Sigmoid colon (tissue), 7 donors: ENCODE measurements around the gene XKR7. TPM values are rescaled to one million over a fixed set of nuclear protein-coding genes. Genes with fewer than 3 reads are reported as not detected.

Experiments
- DNase-seq: peaks from one replicate; pipeline ENCODE4 v3.0.0-alpha.2; 2019
- H3K27ac ChIP-seq, 4 donors: fragments of 200-600 bp; sonication (generic); one replicate each; pipeline ENCODE4 v1.5.1; 2016 to 2019; ENCODE audit warnings: mild to moderate bottlenecking in 1 of 4
- H3K27me3 ChIP-seq, 3 donors: fragments of 200-600 bp; sonication (generic); one replicate each; pipeline ENCODE4 v1.5.1; 2019; ENCODE audit warnings: mild to moderate bottlenecking in 1 of 3
- H3K36me3 ChIP-seq, 4 donors: fragments of 200-600 bp; sonication (generic); one replicate each; pipeline ENCODE4 v1.5.1; 2016 to 2019
- H3K4me1 ChIP-seq, 4 donors: fragments of 200-600 bp; sonication (generic); one replicate each; pipeline ENCODE4 v1.5.1; 2017 to 2019
- H3K4me3 ChIP-seq, 4 donors: fragments of 200-600 bp; sonication (generic); one replicate each; pipeline ENCODE4 v1.5.1; 2017 to 2019; ENCODE audit warnings: mild to moderate bottlenecking in 2 of 4, moderate library complexity in 1 of 4
- H3K9me3 ChIP-seq, 4 donors: fragments of 200-600 bp in 3 of 4; sonication (generic) in 3 of 4; one replicate each; pipeline versions ENCODE4 v1.5.1 to v1.6.1; 2013 to 2019
- EP300 ChIP-seq, 4 donors: sonication (generic); formaldehyde crosslinking; IDR thresholded peaks; one replicate each; pipeline ENCODE4 v1.6.1; 2017; ENCODE audit warnings: antibody characterized with exemption in 4 of 4
- POLR2A ChIP-seq, 2 donors: fragments of 450-650 bp; IDR thresholded peaks; one replicate each; pipeline ENCODE4 v1.6.1; 2016; ENCODE audit warnings: antibody characterized with exemption in 2 of 2, mild to moderate bottlenecking in 2 of 2, moderate library complexity in 2 of 2
- POLR2AphosphoS5 ChIP-seq, 4 donors: sonication (generic); formaldehyde crosslinking; IDR thresholded peaks; one replicate each; pipeline ENCODE4 v1.6.1; 2017; ENCODE audit warnings: antibody characterized with exemption in 4 of 4
- WGBS, 2 donors: extraction: QIAGEN DNeasy Blood & Tissue Kit; methylation state at CpG; one replicate each; pipeline ENCODE4 v1.1.7; 2013; 5-methylcytosine and 5-hydroxymethylcytosine counted together
- intact Hi-C: fragments of 100-400 bp; cut with DNase I; formaldehyde crosslinking; loops from one replicate; pipeline ENCODE4 v1.15.1; 2023
- polyA plus RNA-seq, 3 donors: library from polyadenylated mRNA; stranded (reverse); fragments of 200-250 nt; gene quantifications; one replicate each; pipeline ENCODE4 v1.2.3, GENCODE V29; 2013
- total RNA-seq, 4 donors: library from RNA; depleted of rRNA; stranded (reverse); fragments of >200 nt; gene quantifications; one replicate each; pipeline ENCODE4 v1.1.0, GENCODE V29; 2016
- TF ChIP-seq, protein P1 (sequence below), 4 experiments: fragments of 450-650 bp in 3 of 4; fragments of 200-600 bp in 1 of 4; IDR thresholded peaks; one replicate each; pipeline ENCODE4 v1.5.1; 2016 to 2019; ENCODE audit warnings: antibody characterized with exemption in 4 of 4, mild to moderate bottlenecking in 3 of 4, moderate library complexity in 2 of 4
- donor health status: healthy with polysubstance abuse.
- donor health status: Bipolar disorder and iron deficiency.
- donor health status: healthy.

Gene XKR7
- total and polyA plus RNA-seq, 7 donors: under 0.01 to 0.15 (median 0.14) TPM; not detected in 4

DNA sequence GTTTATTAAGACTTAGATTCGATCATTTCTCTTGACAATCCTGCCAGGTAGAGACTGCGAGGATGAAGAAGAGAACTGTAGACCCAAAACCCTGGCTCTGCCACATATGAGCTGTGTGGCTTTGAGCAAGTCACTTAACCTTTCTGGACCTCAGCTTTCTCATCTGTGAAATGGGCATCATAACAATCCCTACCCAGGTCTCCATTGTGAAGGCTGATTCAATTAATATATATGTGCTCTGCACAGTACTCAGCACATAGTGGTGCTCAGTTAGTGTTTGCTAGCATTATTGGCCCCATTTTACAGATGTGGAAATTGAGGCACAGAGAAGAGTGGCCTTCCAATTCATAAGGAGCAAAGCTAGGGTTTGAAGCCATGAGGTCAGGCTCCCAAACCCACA, 7.9 kb downstream of the XKR7 start:
- Histone ChIP-seq H3K9me3 (no peaks in the 10 kb centered on the region), H3K4me1 (no peaks in the 10 kb centered on the region), H3K27ac (no peak overlapping the region), H3K4me3 (no peak overlapping the region), H3K27me3 (peaks cover 0 to 28% (median 0%) of the 10 kb centered on the region in 3 donors), H3K36me3 (no peaks in the 10 kb centered on the region)
- intact Hi-C loops: no loop called here
- DNase-seq: no peak
- TF ChIP-seq, protein P1, sequence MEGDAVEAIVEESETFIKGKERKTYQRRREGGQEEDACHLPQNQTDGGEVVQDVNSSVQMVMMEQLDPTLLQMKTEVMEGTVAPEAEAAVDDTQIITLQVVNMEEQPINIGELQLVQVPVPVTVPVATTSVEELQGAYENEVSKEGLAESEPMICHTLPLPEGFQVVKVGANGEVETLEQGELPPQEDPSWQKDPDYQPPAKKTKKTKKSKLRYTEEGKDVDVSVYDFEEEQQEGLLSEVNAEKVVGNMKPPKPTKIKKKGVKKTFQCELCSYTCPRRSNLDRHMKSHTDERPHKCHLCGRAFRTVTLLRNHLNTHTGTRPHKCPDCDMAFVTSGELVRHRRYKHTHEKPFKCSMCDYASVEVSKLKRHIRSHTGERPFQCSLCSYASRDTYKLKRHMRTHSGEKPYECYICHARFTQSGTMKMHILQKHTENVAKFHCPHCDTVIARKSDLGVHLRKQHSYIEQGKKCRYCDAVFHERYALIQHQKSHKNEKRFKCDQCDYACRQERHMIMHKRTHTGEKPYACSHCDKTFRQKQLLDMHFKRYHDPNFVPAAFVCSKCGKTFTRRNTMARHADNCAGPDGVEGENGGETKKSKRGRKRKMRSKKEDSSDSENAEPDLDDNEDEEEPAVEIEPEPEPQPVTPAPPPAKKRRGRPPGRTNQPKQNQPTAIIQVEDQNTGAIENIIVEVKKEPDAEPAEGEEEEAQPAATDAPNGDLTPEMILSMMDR (IDR thresholded peaks at IDR 0.05): no peak
- TF ChIP-seq EP300 (IDR thresholded peaks at IDR 0.05) (no peak), POLR2AphosphoS5 (IDR thresholded peaks at IDR 0.05) (no peak), POLR2A (IDR thresholded peaks at IDR 0.05) (no peak)
- 82 to 91% methylated on average over 2 of the region's 2 CpGs for WGBS, 2 donors

GRCh38 chr20:31977080-31977479, 9.1 kb downstream of the XKR7 start:
- Histone ChIP-seq H3K36me3 (no peaks in the 10 kb centered on the region), H3K4me3 (no peak overlapping the region), H3K4me1 (no peaks in the 10 kb centered on the region), H3K27me3 (peaks cover 0 to 35% (median 0%) of the 10 kb centered on the region in 3 donors), H3K27ac (no peak overlapping the region), H3K9me3 (no peaks in the 10 kb centered on the region)
- DNase-seq: no peak
- intact Hi-C loops: no loop called here
- 75 to 92% methylated on average over 4 of the region's 4 CpGs for WGBS, 2 donors
- TF ChIP-seq, protein P1 (IDR thresholded peaks at IDR 0.05): no peak
- TF ChIP-seq POLR2AphosphoS5 (IDR thresholded peaks at IDR 0.05) (no peak), POLR2A (IDR thresholded peaks at IDR 0.05) (no peak)

DNA sequence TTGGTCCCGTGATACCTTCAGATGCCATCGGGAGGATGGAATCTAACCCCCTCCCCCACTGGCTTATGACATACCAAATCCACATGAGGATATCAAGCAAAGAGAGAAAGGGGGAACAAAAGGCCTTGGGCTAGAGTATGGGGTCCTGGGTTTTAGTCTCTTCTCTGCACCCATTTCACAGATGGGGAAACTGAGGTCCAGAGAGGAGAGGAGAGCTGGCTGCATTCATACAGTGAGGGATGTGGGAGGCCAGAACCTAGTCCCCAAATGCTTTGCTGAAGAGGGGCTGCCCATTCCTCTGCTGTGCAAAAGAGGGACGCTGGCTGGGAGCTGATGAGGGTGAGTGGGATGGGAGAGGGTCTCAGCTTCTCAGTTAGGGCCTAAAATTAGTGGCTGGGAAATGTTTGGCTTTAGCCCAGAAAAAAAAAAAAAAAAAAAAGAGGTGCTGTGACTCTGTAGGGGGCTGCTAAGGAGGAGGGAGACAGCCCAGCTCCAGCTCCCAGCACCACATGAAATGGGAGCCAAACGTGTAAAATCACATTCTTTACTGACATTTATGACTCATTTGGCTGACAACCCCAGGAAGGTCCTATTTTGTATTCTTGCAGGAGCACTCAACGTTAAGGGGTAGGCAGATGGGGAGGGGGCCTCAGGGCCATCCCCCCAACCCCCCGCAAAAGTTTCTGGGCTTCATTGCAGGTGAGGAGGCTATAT, 11.9 kb downstream of the XKR7 start:
- peaks cover 0 to 33% (median 0%) of the 10 kb centered on the region in 3 donors for H3K27me3 ChIP-seq
- DNase-seq: no peak
- no peak overlapping the region for H3K4me3 ChIP-seq
- no peaks in the 10 kb centered on the region for H3K36me3 ChIP-seq
- H3K9me3 ChIP-seq: no peaks in the 10 kb centered on the region
- H3K27ac ChIP-seq: no peak overlapping the region
- no peaks in the 10 kb centered on the region for H3K4me1 ChIP-seq
- intact Hi-C loops: no loop called here
- TF ChIP-seq POLR2A (IDR thresholded peaks at IDR 0.05): no peak
- TF ChIP-seq, protein P1 (IDR thresholded peaks at IDR 0.05): no peak
- TF ChIP-seq EP300 (IDR thresholded peaks at IDR 0.05): no peak
- no peak for TF ChIP-seq POLR2AphosphoS5 (IDR thresholded peaks at IDR 0.05)
- 52 to 54% methylated on average over 6 of the region's 6 CpGs for WGBS, 2 donors

- Histone ChIP-seq H3K27ac (no peak overlapping the region), H3K36me3 (no peaks in the 10 kb centered on the region), H3K9me3 (no peaks in the 10 kb centered on the region), H3K4me1 (no peaks in the 10 kb centered on the region), H3K4me3 (no peak overlapping the region), H3K27me3 (peaks cover 0 to 23% (median 0%) of the 10 kb centered on the region in 3 donors)
- no peak for DNase-seq
- 55 to 74% methylated on average over 2 of the region's 2 CpGs for WGBS, 2 donors
- intact Hi-C loops: no loop called here
- TF ChIP-seq, protein P1 (IDR thresholded peaks at IDR 0.05): no peak
- no peak for TF ChIP-seq POLR2AphosphoS5 (IDR thresholded peaks at IDR 0.05)
- TF ChIP-seq POLR2A (IDR thresholded peaks at IDR 0.05): no peak
- no peak for TF ChIP-seq EP300 (IDR thresholded peaks at IDR 0.05)
These were observed 13.8 kb downstream of the XKR7 start for GRCh38 chr20:31981784-31982183.
